K562 (cell line): ENCODE measurements around the gene MED19. TPM values are rescaled to one million over a fixed set of nuclear protein-coding genes. Genes with fewer than 3 reads are reported as not detected.

Source experiments
- CBX8 ChIP-seq: fragments of 200-600 bp; sonication (generic); IDR thresholded peaks from 2 replicates; pipeline ENCODE4 v1.6.1; 2012; ENCODE audit warnings: borderline replicate concordance, mixed run types, low read depth, mild to moderate bottlenecking, moderate library complexity, mixed read lengths, low read length, control low read depth, inconsistent platforms; ENCODE audit not compliant: poor library complexity, severe bottlenecking; ENCODE audit errors: extremely low read depth
- CCNT2 ChIP-seq: IDR thresholded peaks from 2 replicates; pipeline ENCODE4 v1.6.1; 2011; ENCODE audit warnings: borderline replicate concordance, low read depth, mild to moderate bottlenecking, moderate library complexity, mixed read lengths, low read length; ENCODE audit not compliant: insufficient read length; ENCODE audit errors: extremely low read depth
- CEBPB ChIP-seq: fragments of 450-650 bp; IDR thresholded peaks from 2 replicates; pipeline ENCODE4 v1.6.1; 2016; ENCODE audit warnings: missing genetic modification characterization, missing compliant biosample characterization
- CSDE1 ChIP-seq, 2 experiments: fragments of 450-650 bp; IDR thresholded peaks; 2 replicates each; pipeline ENCODE4 v1.6.1; 2016; ENCODE audit warnings: mild to moderate bottlenecking in 1 of 2
- KLF1 ChIP-seq: fragments of 450-650 bp; IDR thresholded peaks from 2 replicates; pipeline ENCODE4 v1.6.1; 2016; ENCODE audit warnings: missing genetic modification characterization, missing compliant biosample characterization
- NFYB ChIP-seq: IDR thresholded peaks from 2 replicates; pipeline ENCODE4 v1.6.1; 2011; ENCODE audit warnings: mild to moderate bottlenecking, moderate library complexity; ENCODE audit not compliant: insufficient read length; ENCODE audit errors: extremely low read depth
- PHB ChIP-seq: fragments of 250-450 bp; sonication (Bioruptor Pico); IDR thresholded peaks from 2 replicates; pipeline ENCODE4 v1.5.0; 2021
- PHF8 ChIP-seq: fragments of 200-600 bp; sonication (generic); IDR thresholded peaks from 2 replicates; pipeline ENCODE4 v1.6.1; 2012; ENCODE audit warnings: mixed run types, mild to moderate bottlenecking, inconsistent platforms, low read length, moderate library complexity, borderline replicate concordance
- POLR2B ChIP-seq: fragments of 450-650 bp; IDR thresholded peaks from 2 replicates; pipeline ENCODE4 v1.6.1; 2018; ENCODE audit warnings: low read depth; ENCODE audit not compliant: partially characterized antibody
- SIN3B ChIP-seq: fragments of 450-650 bp; IDR thresholded peaks from 2 replicates; pipeline ENCODE4 v1.6.1; 2017; ENCODE audit warnings: low read depth, mild to moderate bottlenecking, moderate library complexity
- SOX6 ChIP-seq: fragments of 450-650 bp; IDR thresholded peaks from 2 replicates; pipeline ENCODE4 v1.6.1; 2014; ENCODE audit warnings: mild to moderate bottlenecking
- TEAD1 ChIP-seq, 2 experiments: fragments of 450-650 bp in 1 of 2; sonication (generic) in 1 of 2; formaldehyde crosslinking; IDR thresholded peaks; 2 replicates each; pipeline versions ENCODE4 v1.4.0 to v1.8.0; 2020 to 2022; ENCODE audit warnings: mild to moderate bottlenecking in 2 of 2, missing genetic modification reagents in 1 of 2
- ZBTB7A ChIP-seq: IDR thresholded peaks from 2 replicates; pipeline ENCODE4 v1.6.1; 2011; ENCODE audit warnings: low read depth, mild to moderate bottlenecking, low read length, moderate library complexity, borderline replicate concordance; ENCODE audit not compliant: control insufficient read depth
- ZNF263 ChIP-seq: sonication (generic); formaldehyde crosslinking; IDR thresholded peaks from 2 replicates; pipeline ENCODE4 v1.8.0; 2022; ENCODE audit warnings: mild to moderate bottlenecking, missing genetic modification reagents, borderline replicate concordance
- ZNF695 ChIP-seq: fragments of 450-650 bp; formaldehyde crosslinking; IDR thresholded peaks from 2 replicates; pipeline ENCODE4 v1.4.0; 2020; ENCODE audit warnings: mild to moderate bottlenecking, moderate library complexity
- polyA plus RNA-seq, 8 experiments: library from polyadenylated mRNA; depleted of rRNA in 4 of 8; stranded (reverse) in 5 of 8; unstranded in 3 of 8; fragments of >200 nt; fragmentation: Nextera tagmentation in 2 of 8; fragmentation: Illumina TruSeq in 1 of 8; extraction: Ambion mirVana in 2 of 8; extraction: Trizol in 1 of 8; gene quantifications; 2 replicates each; pipeline versions ENCODE4 v1.2.1 to v1.2.3, GENCODE V29; 2011 to 2014; ENCODE audit warnings: inconsistent platforms in 1 of 8, missing spikeins in 1 of 8
- total RNA-seq, 7 experiments: library from RNA; depleted of rRNA in 6 of 7; stranded (reverse); fragments of >200 nt in 6 of 7; fragmentation: Illumina TruSeq in 2 of 7; extraction: Trizol in 2 of 7; gene quantifications; 2 replicates each; pipeline versions ENCODE4 v1.2.1 to v1.2.3, GENCODE V29; 2011 to 2021; ENCODE audit warnings: low replicate concordance in 1 of 7

The MED19 gene
- total and polyA plus RNA-seq, 9 of the 15 experiments (the other 6 are each of a cell fraction or from before 2014, with no cell fraction given), result 7.3 to 23.5 (median 15.0) TPM

GRCh38 chr11:57711414-57712255 lies at the start of gene MED19 (continued):
- TF ChIP-seq KLF1 (tag) (0 out of 2 replicates have a peak, but pooled peaks have one; percentile 42), ZNF263 (peak; percentile 38; the same call in 1 of the 2 replicates), PHF8 (peak; percentile 61; the same call in 1 of the 2 replicates), SOX6 (peak; percentile 40; the same call in 1 of the 2 replicates), PHB (0 out of 2 replicates have a peak, but pooled peaks have one; percentile 9), CCNT2 (peak; percentile 53), SIN3B (peak; percentile 60), CSDE1 (IDR thresholded peaks at IDR 0.05) (peak in 1 of 2 experiments; percentile 72; a peak in 2 of 4 replicates), CEBPB (tag) (peak; percentile 53; the same call in 1 of the 2 replicates), ZNF695 (CRISPR knock-in tag) (no peak), NFYB (peak; percentile 66), CBX8 (no peak), ZBTB7A (peak; percentile 23; the same call in 1 of the 2 replicates), TEAD1 (CRISPR knock-in tag; IDR thresholded peaks at IDR 0.05) (peak in 1 of 2 experiments; percentile 32; a peak in 1 of 4 replicates), POLR2B (peak; percentile 24)
